GM19240 (cell line): ENCODE results near the gene XG.
"Not testable (repeated sequence)": the region's sequence is repeated elsewhere in the genome, so short reads cannot be mapped to it uniquely, and the experiment has no call there.

Experiments used
- DNase-seq: peaks from one replicate; pipeline ENCODE4 v3.0.0; 2011; ENCODE audit warnings: low spot score; ENCODE audit not compliant: insufficient read length

The XG gene, protein sequence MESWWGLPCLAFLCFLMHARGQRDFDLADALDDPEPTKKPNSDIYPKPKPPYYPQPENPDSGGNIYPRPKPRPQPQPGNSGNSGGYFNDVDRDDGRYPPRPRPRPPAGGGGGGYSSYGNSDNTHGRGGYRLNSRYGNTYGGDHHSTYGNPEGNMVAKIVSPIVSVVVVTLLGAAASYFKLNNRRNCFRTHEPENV

GRCh38 chrX:2751874-2752300 lies at the start of gene XG:
Gene XG (plus strand): TSS chrX:2752040. CDS start chrX:2752275, 235 bp downstream.
- not testable (repeated sequence) for DNase-seq

- no peak for DNase-seq
These were observed 47.9 kb upstream of the XG start for GRCh38 chrX:2703991-2704369.

- no peak for DNase-seq
These were observed 46.6 kb upstream of the XG start for GRCh38 chrX:2705046-2705832.

DNA sequence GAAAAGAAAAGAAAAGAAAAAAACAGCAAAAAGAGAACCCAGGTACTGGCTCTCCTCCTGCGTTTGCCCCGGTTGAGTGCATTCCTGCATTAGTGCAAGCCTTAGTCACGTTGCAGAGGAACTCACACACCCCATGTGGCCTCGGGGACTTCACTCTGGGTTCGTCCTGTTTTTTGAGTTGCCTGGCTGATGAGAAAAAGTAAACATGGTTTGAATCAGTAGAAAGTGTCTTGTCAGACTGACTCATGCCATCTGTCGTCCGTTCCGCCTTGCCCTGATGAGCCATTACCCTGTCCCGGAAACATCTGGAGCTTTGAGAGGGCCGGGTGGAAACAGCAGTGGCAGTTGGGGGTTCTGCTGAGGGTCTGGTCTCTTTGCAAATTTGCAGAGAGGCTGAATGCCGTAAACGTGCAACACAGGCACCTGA lies 44.5 kb upstream of the XG start:
- DNase-seq, result no peak

DNA sequence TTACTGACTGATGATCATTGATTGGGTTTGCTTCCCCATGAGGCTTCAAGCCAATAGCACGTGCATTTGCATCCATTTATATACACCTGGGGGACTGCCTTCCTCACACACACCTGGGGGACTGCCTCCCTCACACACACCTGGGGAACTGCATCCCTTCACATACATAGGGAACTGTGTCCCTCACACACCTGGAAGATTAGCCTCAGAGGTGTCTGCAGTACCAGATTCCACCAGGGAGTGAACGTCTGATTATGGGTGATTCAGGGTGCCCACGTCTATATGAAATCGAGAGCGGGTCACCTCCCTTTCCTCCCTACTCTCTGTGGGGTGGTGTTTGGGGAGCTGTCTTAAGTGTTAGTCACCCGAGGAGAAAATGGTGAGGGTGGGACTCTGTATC lies 43.8 kb upstream of the XG start:
- DNase-seq, result no peak

GRCh38 chrX:2708592-2709188 lies 43.1 kb upstream of the XG start:
- no peak for DNase-seq

- DNase-seq, result no peak
These were observed 42.3 kb upstream of the XG start for GRCh38 chrX:2709556-2709955.

DNA sequence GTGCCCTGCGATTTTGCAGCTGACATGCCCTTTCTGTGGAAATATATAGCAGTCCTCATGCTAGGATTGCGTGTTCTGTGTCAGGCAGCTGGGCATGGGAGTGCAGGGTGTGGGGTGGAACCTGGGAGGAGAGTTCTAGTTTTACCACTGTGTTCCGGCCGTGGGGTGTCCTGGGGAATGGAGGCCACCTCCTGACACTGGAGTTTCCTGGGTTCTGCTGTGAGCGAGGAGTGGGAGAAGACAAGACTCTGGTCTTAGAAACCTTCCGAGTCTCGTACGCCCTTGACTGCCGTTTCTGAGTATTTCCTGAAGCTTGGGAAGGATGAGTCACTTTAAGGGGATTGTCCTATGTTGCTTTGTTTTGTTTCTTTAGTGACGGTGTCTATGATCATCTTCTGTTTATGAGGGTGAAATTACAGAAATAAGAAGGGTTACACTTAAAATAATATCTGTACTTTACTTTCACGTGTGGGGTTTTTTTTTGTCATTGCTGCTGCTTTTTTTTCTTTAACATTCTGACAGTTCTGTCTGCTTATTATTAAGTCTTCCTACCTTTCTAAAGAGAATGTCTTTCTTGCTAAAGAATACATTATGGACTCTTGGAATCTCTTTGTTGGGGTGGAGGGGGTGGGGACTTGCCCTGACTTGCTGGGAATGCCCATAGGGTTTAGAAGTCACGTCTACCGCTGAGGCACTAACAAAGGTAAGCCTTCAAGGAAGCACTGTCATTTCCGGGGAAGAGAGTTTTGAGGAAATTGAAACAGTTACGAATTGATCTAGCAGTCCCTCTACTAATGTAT lies 41.6 kb upstream of the XG start:
- no peak for DNase-seq

GRCh38 chrX:2711441-2711840 lies 40.4 kb upstream of the XG start:
- DNase-seq, result no peak

GRCh38 chrX:2712428-2712827 lies 39.4 kb upstream of the XG start:
- no peak for DNase-seq

DNA sequence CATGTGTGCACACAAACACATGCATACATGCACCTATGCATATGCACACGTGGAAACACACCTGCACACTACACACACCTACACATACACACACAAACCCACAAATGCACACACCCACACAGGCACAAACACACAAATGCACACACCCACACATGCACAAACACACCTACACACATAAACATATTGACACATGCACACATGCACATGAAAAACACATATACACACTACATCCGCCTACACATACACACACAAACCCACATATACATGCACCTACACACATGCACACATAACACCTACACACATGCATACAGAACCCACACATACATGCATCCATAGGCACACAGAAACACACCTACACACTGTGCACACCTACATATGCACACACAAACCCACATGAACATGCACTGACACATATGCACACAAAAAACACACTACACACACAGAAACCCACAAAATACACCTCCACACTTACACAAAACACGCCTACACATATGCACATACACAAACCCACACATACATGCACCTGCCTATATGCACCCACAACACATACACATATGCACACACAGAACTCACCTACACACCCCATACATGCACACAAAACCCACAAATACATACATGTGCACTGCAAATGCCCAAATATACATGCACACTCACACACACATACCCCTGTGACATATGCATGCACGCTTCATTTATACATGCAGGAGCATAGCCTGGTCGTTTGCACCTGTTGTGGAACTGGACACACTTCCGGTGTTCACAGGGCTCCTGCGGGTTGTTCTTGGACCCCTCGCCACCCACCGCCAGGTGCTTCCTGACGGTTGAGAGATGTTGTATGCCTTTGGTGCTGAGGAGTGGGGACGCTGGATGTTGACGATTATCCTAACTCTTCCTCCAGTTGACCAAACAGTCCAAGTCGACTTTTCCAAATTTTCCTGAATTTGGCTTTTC lies 38.7 kb upstream of the XG start:
- DNase-seq, result no peak

DNA sequence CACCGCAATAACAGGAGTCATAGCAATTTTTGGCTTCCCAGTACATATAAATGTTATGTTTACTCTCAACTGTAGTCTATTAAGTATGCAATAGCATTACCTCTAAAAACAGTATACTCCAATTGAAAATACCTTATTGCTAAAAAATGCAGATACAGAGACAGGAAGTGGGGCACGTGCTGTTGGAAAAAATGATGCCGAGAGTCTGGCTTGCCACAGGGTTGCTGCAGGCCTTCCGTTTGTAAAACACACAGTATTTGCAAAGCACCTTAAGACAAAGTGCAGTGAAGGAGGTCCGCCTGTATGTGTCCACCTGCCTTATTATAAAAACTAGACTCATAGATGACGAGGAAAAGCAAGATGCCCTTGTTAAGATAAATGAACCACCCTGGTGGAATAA lies 37.3 kb upstream of the XG start:
- no peak for DNase-seq

DNA sequence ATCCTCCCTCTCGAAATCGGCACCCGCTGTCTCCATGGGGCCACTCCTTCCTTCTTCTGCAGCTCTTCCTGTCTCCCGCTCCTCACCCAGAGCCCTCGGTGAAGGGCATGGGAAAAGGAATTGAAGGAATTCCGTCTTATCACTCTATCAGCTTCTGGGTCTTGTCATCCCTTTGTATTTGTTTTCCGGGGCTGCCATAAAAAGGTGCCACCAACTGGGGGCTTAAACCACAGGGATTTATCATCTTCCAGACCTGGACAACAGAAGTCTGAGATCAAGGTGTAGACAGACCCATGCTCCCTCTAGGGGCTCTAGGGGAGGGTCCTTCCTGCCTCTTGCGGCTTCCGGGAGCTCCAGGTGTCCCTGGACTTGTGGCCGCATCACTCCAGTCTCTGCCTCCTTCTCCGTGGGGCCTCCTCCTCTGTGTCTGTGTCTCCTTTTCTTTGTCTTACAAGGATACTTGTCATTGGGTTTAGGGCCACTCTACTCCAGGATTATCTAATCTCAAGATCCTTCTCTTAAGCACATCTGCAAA lies 36.7 kb upstream of the XG start:
- DNase-seq, result no peak

GRCh38 chrX:2717312-2717711 lies 34.5 kb upstream of the XG start:
- DNase-seq, result no peak

DNA sequence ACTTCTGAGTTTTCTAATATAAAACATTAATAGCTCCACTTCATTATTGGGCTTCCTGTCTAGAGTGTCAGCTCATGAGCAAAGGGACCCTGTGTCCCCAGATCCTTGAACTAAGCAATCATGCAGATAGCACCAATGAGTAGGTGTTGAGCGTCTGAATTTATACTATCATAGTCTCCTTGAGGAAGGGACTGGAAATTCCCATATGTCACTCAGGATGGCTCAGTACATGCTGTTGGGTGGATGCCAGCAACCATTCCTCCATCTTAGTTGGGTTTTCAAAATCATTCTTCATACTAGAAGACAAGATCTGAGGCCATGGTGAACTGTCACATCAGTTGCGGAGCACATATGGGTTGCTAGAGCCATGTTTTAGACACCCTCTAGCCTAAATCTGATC lies 33.0 kb upstream of the XG start:
- no peak for DNase-seq

DNA sequence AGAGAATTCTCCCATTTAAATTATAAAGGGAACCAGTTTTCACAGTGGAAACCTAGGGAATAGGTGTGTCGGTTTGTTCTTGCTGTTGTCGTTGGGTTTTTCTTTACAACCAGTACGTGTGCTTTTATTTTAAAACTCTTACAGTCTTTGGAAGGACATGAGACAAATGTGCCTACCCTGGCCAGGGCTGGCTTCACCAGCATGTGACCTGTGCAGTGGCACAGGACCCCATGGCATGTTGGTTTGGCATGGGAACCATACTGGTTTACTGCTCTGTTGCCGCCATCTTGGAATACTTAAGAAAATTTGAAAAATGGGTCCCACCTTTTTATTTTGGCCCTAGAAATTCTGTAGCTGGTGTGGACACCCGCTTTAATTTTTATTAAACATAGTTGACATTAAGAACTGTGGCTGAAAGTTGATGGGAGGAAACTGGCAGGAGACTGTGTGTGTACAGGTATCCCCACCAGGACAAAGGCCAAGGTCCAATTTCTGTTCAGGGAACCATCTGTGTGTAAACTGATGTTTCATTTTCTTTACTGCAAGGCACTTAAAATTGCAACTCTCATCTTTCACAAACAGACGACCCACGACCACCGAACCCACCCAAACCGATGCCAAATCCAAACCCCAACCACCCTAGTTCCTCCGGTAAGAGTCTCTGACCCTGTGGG lies 31.9 kb upstream of the XG start:
- DNase-seq, result no peak

DNA sequence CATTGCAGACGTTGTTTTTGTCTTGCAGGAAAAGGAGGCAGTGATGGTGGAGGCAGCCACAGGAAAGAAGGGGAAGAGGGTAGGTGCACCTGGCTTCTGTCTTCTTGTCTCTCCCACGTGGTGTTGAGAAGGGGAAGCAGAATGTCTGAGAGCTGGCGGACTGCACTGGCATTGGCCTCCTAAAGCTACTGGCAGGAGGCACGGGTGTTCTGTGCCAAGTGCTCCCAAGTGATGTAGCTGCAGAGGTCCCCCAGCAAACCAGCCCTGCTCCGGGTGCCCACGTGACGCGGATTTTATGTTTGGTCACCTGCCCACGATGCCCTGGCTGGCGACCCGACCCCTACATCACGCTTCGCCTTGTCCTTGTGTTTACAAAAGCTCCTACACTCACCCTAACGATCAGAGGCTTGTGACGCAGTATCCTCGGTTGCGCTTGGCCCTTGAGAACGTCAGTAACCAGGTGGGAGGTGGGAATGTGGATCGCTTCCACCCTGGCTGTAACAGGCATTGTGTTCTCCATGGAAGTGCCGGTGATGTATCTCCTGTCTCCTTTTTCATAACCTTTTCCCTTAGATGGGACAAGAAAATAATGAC lies 28.5 kb upstream of the XG start:
- no peak for DNase-seq

- not testable (repeated sequence) for DNase-seq
These were observed 24.6 kb upstream of the XG start for GRCh38 chrX:2727264-2727663.

GRCh38 chrX:2732076-2732475 lies 19.8 kb upstream of the XG start:
- DNase-seq, result no peak

- no peak for DNase-seq
These were observed 19.2 kb upstream of the XG start for GRCh38 chrX:2732649-2733048.
